Natural killer cell (primary cell): Measurements from ENCODE around the gene TSC1. TPM values are rescaled to one million over a fixed set of nuclear protein-coding genes. Genes with fewer than 3 reads are reported as not detected.

ENCODE experiments used
- ATAC-seq, 3 donors: fragments of 150-1000 bp in 2 of 3; fragments of 200-7000 bp in 1 of 3; cut with Tn5 transposase; 1 replicate in 1 of 3; 2 replicates in 2 of 3; pipeline ENCODE4 v1.10.0; 2021; ENCODE audit warnings: mild to moderate bottlenecking in 2 of 3, moderate library complexity in 2 of 3
- DNase-seq, 2 donors: peaks; one replicate each; pipeline versions ENCODE4 v3.0.0 to v3.0.0-alpha.2; 2013 to 2021; ENCODE audit warnings: mixed read lengths in 1 of 2
- H3K27ac ChIP-seq: one replicate; pipeline ENCODE4 v1.5.1; 2013; ENCODE audit warnings: mild to moderate bottlenecking, low read length
- H3K27me3 ChIP-seq: one replicate; pipeline ENCODE4 v1.6.1; 2013; ENCODE audit warnings: low read length; ENCODE audit not compliant: control insufficient read depth, insufficient read depth
- H3K36me3 ChIP-seq: one replicate; pipeline ENCODE4 v1.6.1; 2013; ENCODE audit warnings: low read length; ENCODE audit not compliant: control insufficient read depth, insufficient read depth
- H3K4me1 ChIP-seq: one replicate; pipeline ENCODE4 v1.6.1; 2013; ENCODE audit warnings: low read length; ENCODE audit not compliant: control insufficient read depth, insufficient read depth
- H3K4me3 ChIP-seq: one replicate; pipeline ENCODE4 v1.5.1; 2013; ENCODE audit warnings: low read length
- H3K9me3 ChIP-seq: one replicate; pipeline ENCODE4 v1.6.1; 2013; ENCODE audit warnings: low read length; ENCODE audit not compliant: control insufficient read depth, insufficient read depth
- H3K27ac Mint-ChIP-seq, 2 donors: one replicate each; pipeline ENCODE4 v1.8.0; 2022; ENCODE audit warnings: mild to moderate bottlenecking in 2 of 2, mixed read lengths in 2 of 2, moderate library complexity in 1 of 2
- H3K27me3 Mint-ChIP-seq, 2 donors: one replicate each; pipeline ENCODE4 v1.8.0; 2022; ENCODE audit warnings: low read depth in 2 of 2, mixed read lengths in 2 of 2
- H3K36me3 Mint-ChIP-seq: one replicate; pipeline ENCODE4 v1.8.0; 2022; ENCODE audit warnings: mixed read lengths
- H3K4me1 Mint-ChIP-seq, 2 donors: one replicate each; pipeline ENCODE4 v1.8.0; 2022; ENCODE audit warnings: mixed read lengths in 2 of 2
- H3K4me3 Mint-ChIP-seq: one replicate; pipeline ENCODE4 v1.8.0; 2022; ENCODE audit warnings: mild to moderate bottlenecking, moderate library complexity, mixed read lengths
- H3K9me3 Mint-ChIP-seq, 2 donors: one replicate each; pipeline ENCODE4 v1.8.0; 2022; ENCODE audit warnings: mixed read lengths in 2 of 2
- WGBS: methylation state at CpG from one replicate; pipeline ENCODE4 v1.1.7; 2013; ENCODE audit warnings: missing lambda C conversion rate; ENCODE audit not compliant: insufficient coverage; 5-methylcytosine and 5-hydroxymethylcytosine counted together
- intact Hi-C: fragments of 100-400 bp; cut with micrococcal nuclease; formaldehyde crosslinking; loops from one replicate; pipeline ENCODE4 v1.14.2; 2022
- total RNA-seq, 4 donors: library from RNA; stranded (reverse); fragments of 120-200 nt in 1 of 4; gene quantifications; one replicate each; pipeline versions ENCODE4 v1.2.3 to v1.2.4, GENCODE V29; 2013 to 2022
- TF ChIP-seq, protein P1 (sequence below): fragments of 200-600 bp; IDR thresholded peaks from one replicate; pipeline ENCODE4 v1.8.0; 2022; ENCODE audit warnings: antibody characterized with exemption

TSC1 gene
- total RNA-seq: 10 to 100 TPM; 58.0 to 73.5 (median 63.3) TPM
- total RNA-seq (2013): 52.1 TPM

DNA sequence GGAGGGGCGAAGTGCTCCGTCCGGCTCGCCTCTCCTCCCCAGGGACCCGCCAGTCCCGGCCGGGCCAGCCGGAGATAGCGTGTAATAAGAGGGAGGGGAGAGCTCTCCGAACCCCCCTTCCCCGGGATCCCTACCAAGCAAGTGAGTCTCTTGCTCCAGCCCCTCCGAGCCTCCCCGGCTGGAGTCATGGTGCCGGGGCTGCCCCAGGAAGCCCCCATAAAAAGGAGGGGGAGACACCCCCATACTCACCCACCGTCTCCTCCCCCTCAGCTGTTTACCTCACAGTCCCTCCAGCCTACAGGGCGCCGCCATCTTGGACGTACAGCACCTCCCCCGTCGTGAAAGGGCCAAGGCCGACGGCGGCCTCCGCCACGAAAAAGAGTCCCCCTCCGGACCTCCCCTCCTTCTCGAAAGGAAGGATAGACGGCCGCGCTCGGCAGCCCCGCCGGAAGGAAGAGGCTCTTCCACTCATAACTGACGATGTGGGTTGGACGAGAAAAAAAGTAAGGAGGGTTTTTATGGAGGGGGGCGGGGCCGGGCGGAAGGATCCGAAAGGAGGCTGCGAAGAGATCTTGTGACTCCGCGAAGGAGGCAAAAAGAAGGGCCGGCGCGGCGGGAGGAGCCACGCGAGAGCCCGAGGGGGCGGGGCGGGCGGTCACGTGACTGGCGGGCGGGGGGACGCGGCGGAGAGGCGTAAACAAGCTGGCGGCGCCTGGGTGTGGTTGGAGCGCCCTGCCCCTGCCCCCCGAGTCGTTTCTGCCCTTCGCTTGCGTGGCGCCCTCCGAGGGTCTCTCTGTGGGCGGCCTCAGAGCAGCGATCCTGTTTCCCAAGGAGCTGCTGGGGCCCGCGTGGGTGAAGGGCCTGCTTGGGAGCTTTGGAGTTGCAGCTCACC, at the start of gene TSC1:
Gene TSC1, minus strand, starts transcription at position 323 of the 892 bp plus-strand sequence. CDS start 15,744 bp downstream, outside the sequence.
- ATAC-seq (peak; percentile 88 to 96 (median 90)), DNase-seq (peak; percentile 95 to 96)
- 0% methylated on average over 66 of the region's 72 CpGs for WGBS
- intact Hi-C loops: loop anchor here (1.0 kb wide), 1 partner anchor 66 kb away; the partner anchor contains the start of genes AK8 and SPACA9
- H3K4me1 Mint-ChIP-seq: peaks cover 22 to 27% of the 10 kb centered on the region in 2 donors
- Histone ChIP-seq H3K36me3 (no peaks in the 10 kb centered on the region), H3K4me3 (peak within 1 kb of the TSS; percentile 97), H3K4me1 (peaks cover 16% of the 10 kb centered on the region), H3K27ac (peak within 1 kb of the TSS; percentile 97), H3K9me3 (no peaks in the 10 kb centered on the region), H3K27me3 (no peaks in the 10 kb centered on the region)
- TF ChIP-seq, protein P1, sequence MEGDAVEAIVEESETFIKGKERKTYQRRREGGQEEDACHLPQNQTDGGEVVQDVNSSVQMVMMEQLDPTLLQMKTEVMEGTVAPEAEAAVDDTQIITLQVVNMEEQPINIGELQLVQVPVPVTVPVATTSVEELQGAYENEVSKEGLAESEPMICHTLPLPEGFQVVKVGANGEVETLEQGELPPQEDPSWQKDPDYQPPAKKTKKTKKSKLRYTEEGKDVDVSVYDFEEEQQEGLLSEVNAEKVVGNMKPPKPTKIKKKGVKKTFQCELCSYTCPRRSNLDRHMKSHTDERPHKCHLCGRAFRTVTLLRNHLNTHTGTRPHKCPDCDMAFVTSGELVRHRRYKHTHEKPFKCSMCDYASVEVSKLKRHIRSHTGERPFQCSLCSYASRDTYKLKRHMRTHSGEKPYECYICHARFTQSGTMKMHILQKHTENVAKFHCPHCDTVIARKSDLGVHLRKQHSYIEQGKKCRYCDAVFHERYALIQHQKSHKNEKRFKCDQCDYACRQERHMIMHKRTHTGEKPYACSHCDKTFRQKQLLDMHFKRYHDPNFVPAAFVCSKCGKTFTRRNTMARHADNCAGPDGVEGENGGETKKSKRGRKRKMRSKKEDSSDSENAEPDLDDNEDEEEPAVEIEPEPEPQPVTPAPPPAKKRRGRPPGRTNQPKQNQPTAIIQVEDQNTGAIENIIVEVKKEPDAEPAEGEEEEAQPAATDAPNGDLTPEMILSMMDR: no peak
- no peaks in the 10 kb centered on the region for H3K9me3 Mint-ChIP-seq
- no peaks in the 10 kb centered on the region for H3K36me3 Mint-ChIP-seq
- no peaks in the 10 kb centered on the region for H3K27me3 Mint-ChIP-seq
- peak within 1 kb of the TSS; percentile 97 for H3K4me3 Mint-ChIP-seq
- H3K27ac Mint-ChIP-seq: peak within 1 kb of the TSS; percentile 98 to 99

DNA sequence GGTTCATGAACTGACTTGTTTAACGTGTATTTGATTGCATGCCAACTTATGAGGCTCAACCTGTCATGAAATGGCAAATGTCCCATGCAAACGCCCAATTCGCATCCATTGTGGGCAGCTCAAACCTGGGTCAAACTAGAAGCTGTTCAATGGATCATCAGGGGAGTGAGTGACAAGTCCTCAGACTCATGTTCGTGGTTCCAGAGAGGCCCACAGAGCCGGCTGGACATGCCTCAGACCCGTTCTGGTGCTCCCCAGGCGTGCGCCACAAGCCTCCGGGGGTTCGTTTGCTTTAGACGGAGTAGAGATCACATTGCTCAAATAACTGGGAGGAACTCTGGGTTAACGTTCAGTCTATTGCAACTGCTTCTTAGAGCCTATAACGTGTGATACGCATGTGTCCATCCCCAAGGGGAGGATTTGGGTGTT, 49.1 kb upstream of the TSC1 start:
- no peak overlapping the region for H3K4me3 ChIP-seq
- ATAC-seq: no peak
- H3K27ac ChIP-seq: no peak overlapping the region
- intact Hi-C loops: no loop called here
- H3K4me1 ChIP-seq: peaks cover 65% of the 10 kb centered on the region
- Mint-ChIP-seq H3K4me3 (peak overlapping the region; percentile 53), H3K4me1 (peaks cover 58 to 64% of the 10 kb centered on the region in 2 donors), H3K27me3 (no peaks in the 10 kb centered on the region), H3K27ac (peak overlapping the region in 1 of 2 donors; percentile 78), H3K36me3 (no peaks in the 10 kb centered on the region), H3K9me3 (no peaks in the 10 kb centered on the region)
- TF ChIP-seq, protein P1: no peak
- H3K27me3 ChIP-seq: no peaks in the 10 kb centered on the region
- 81% methylated on average over 14 of the region's 14 CpGs for WGBS
- H3K36me3 ChIP-seq: no peaks in the 10 kb centered on the region
- no peak for DNase-seq
- H3K9me3 ChIP-seq: no peaks in the 10 kb centered on the region

DNA sequence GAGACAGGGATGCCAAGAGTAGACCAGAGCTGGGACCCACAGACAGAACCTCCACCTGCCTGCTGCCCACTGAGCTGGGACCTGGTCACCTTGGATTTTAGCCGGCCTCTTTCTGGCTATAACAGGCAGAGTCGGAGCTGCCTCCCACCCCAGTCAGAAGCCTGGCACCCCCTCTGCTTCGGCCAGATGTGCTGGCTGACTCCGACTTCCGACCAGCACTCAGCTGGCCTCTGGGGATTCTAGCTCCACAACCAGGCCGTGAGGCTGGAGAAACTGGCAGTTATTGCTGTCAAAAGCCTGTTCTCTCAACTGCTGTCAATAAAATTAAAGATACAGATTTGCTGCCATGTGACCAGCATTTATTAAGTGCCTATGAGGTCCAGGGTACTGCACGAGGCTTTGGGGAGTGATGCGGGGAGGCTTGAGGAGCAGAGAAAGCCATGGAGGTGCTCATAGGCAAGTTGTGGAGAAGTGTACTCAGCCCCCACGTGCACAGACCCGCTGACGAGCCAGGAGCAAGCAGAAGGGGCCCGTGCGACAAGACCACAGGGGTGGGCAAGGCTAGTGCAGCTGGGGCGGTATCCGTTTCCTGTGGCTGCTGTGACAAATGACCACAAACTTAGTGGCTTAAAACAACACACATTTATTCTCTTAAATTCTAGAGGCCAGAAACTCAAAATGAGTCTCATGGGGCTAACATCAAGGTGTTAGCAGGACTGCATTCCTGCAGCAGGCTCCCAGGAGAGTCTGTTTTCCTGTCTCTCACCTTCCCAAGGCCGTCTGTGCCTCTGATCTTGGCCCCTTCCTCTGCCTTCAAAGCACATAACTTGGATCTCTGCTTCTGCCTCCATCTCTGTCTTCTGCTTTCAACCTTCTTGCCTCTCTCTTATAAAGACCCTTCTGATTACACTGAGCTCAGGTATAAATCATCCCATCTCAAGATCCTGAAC, 47.2 kb upstream of the TSC1 start:
- H3K36me3 Mint-ChIP-seq: no peaks in the 10 kb centered on the region
- H3K27me3 Mint-ChIP-seq: no peaks in the 10 kb centered on the region
- ATAC-seq (peak; percentile 75 to 88 (median 77)), DNase-seq (peak in 1 of 2 donors; percentile 52)
- Histone ChIP-seq H3K4me3 (no peak overlapping the region), H3K4me1 (peaks cover 84% of the 10 kb centered on the region), H3K27me3 (no peaks in the 10 kb centered on the region), H3K27ac (peak overlapping the region; percentile 52), H3K36me3 (no peaks in the 10 kb centered on the region), H3K9me3 (no peaks in the 10 kb centered on the region)
- H3K27ac Mint-ChIP-seq: peak overlapping the region; percentile 75 to 80
- H3K4me3 Mint-ChIP-seq: peak overlapping the region; percentile 79
- H3K9me3 Mint-ChIP-seq: no peaks in the 10 kb centered on the region
- H3K4me1 Mint-ChIP-seq: peaks cover 73 to 82% of the 10 kb centered on the region in 2 donors
- 15% methylated on average over 16 of the region's 16 CpGs for WGBS
- intact Hi-C loops: no loop called here
- TF ChIP-seq, protein P1: no peak
